HepG2 (cell line): ENCODE measurements around the gene THADA. TPM values are rescaled to one million over a fixed set of nuclear protein-coding genes. Genes with fewer than 3 reads are reported as not detected.

Source experiments
- GATAD1 ChIP-seq: IDR thresholded peaks from 2 replicates; pipeline ENCODE4 v1.6.1; 2016; ENCODE audit warnings: missing genetic modification reagents, missing compliant biosample characterization
- KLF13 ChIP-seq: sonication (generic); formaldehyde crosslinking; IDR thresholded peaks from 2 replicates; pipeline ENCODE4 v1.4.0; 2020; ENCODE audit warnings: mild to moderate bottlenecking, missing genetic modification reagents
- PAWR ChIP-seq: sonication (generic); formaldehyde crosslinking; IDR thresholded peaks from 2 replicates; pipeline ENCODE4 v1.4.0; 2020; ENCODE audit warnings: missing genetic modification reagents, mild to moderate bottlenecking, borderline replicate concordance
- SKI ChIP-seq: fragments of 450-650 bp; IDR thresholded peaks from one replicate; pipeline ENCODE4 v1.6.1; 2018; ENCODE audit warnings: mild to moderate bottlenecking; ENCODE audit not compliant: partially characterized antibody
- SNAPC4 ChIP-seq: sonication (generic); formaldehyde crosslinking; IDR thresholded peaks from 2 replicates; pipeline ENCODE4 v1.4.0; 2020; ENCODE audit warnings: mild to moderate bottlenecking, missing genetic modification reagents
- SP5 ChIP-seq: IDR thresholded peaks from 2 replicates; pipeline ENCODE4 v1.6.1; 2016; ENCODE audit warnings: low read depth, borderline replicate concordance
- WIZ ChIP-seq: sonication (generic); formaldehyde crosslinking; IDR thresholded peaks from 2 replicates; pipeline ENCODE4 v1.5.1; 2020; ENCODE audit warnings: mild to moderate bottlenecking, missing genetic modification reagents
- ZBTB40 ChIP-seq, 2 experiments: fragments of 450-650 bp in 1 of 2; sonication (generic) in 1 of 2; formaldehyde crosslinking in 1 of 2; IDR thresholded peaks; 2 replicates each; pipeline versions ENCODE4 v1.6.1 to v1.8.0; 2016 to 2022; ENCODE audit warnings: antibody characterized with exemption in 1 of 2, mild to moderate bottlenecking in 1 of 2, missing genetic modification reagents in 1 of 2
- ZBTB8A ChIP-seq: sonication (generic); formaldehyde crosslinking; IDR thresholded peaks from 2 replicates; pipeline ENCODE4 v1.4.0; 2020; ENCODE audit warnings: mild to moderate bottlenecking, low read depth, missing genetic modification reagents, borderline replicate concordance
- ZNF234 ChIP-seq: sonication (generic); formaldehyde crosslinking; conservative IDR thresholded peaks from 2 replicates; pipeline ENCODE4 v1.5.1; 2020; ENCODE audit warnings: mild to moderate bottlenecking, missing genetic modification reagents
- ZNF292 ChIP-seq: sonication (generic); formaldehyde crosslinking; IDR thresholded peaks from 2 replicates; pipeline ENCODE4 v1.8.1; 2022; ENCODE audit warnings: mild to moderate bottlenecking, low read depth, missing genetic modification reagents, borderline replicate concordance
- ZNF34 ChIP-seq: sonication (generic); formaldehyde crosslinking; IDR thresholded peaks from 2 replicates; pipeline ENCODE4 v1.4.0; 2020; ENCODE audit warnings: mild to moderate bottlenecking, missing genetic modification reagents, borderline replicate concordance
- ZNF660 ChIP-seq: sonication (generic); formaldehyde crosslinking; IDR thresholded peaks from 2 replicates; pipeline ENCODE4 v1.5.1; 2020; ENCODE audit warnings: mild to moderate bottlenecking, low read depth, missing genetic modification reagents, borderline replicate concordance
- polyA plus RNA-seq, 8 experiments: library from polyadenylated mRNA; depleted of rRNA in 3 of 8; stranded (reverse) in 7 of 8; unstranded in 1 of 8; fragments of >200 nt; fragmentation: Illumina TruSeq in 4 of 8; extraction: Trizol in 4 of 8; gene quantifications; 2 replicates each; pipeline versions ENCODE4 v1.2.1 to v1.2.3, GENCODE V29; 2011 to 2016; ENCODE audit warnings: low read depth in 4 of 8, missing spikeins in 1 of 8, mixed read lengths in 1 of 8; ENCODE audit not compliant: insufficient read depth in 1 of 8
- total RNA-seq, 5 experiments: library from RNA; depleted of rRNA; stranded (reverse); fragments of >200 nt; fragmentation: Illumina TruSeq; extraction: Trizol; gene quantifications; 2 replicates each; pipeline ENCODE4 v1.2.3, GENCODE V29; 2016; ENCODE audit warnings: low read depth in 1 of 5

Gene THADA
- total and polyA plus RNA-seq, 2 of the 13 experiments (the other 11 are each of a cell fraction or from before 2014, with no cell fraction given) = 12.7 to 21.7 TPM

DNA sequence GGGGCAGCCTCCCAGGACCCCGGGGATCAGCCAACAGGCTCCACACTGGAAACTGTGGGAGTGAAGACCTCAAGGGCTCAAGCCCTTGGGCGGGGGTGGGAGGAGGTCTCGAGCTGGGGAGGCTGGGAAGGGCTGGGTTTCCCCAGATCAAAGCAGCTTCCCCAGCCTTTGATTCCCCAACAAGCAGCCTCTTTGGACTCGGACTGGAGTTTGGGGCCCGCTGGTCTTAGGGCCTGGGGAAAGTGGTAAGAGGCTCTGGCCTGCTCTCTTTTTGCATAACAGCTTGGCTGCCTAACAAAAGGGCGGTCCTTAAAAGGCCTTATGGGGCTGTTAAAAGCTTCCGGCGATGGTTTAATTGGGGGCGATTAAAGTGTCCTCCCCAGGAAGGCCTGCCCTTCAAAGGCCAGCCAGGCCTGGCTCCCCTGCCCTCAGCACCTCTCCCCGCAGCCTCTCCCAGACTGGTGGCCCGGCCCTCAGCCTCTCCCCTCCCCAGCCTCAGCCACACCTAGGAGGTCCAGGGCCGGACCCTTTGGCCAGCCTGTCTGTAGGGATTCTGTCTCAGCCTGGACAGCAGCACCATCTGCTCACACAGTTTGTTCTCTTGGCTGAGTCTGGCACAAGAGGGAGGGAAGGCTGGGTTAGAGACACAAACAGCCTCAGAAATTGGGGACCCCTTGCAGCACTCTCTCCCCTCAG, 409.0 kb downstream of the THADA start (continued):
- TF ChIP-seq SNAPC4 (CRISPR knock-in tag) (no peak), ZNF34 (CRISPR knock-in tag) (0 out of 2 replicates have a peak, but pooled peaks have one; percentile 47), WIZ (CRISPR knock-in tag) (no peak), GATAD1 (CRISPR knock-in tag) (no peak), SKI (no peak), KLF13 (CRISPR knock-in tag) (no peak), ZNF234 (CRISPR knock-in tag) (no peak), ZBTB8A (CRISPR knock-in tag) (peak; percentile 41; the same call in 1 of the 2 replicates), ZNF660 (0 out of 2 replicates have a peak, but pooled peaks have one; percentile 30), ZNF292 (CRISPR knock-in tag) (peak; percentile 58; the same call in 1 of the 2 replicates), PAWR (0 out of 2 replicates have a peak, but pooled peaks have one; percentile 59), ZBTB40 (IDR thresholded peaks at IDR 0.05) (no peak), ZBTB40 (CRISPR knock-in tag; IDR thresholded peaks at IDR 0.05) (no peak), SP5 (peak; percentile 24; the same call in 1 of the 2 replicates)
- TF ChIP-seq, all 625 proteins: peak for 90
